Measurements from ENCODE around the gene WDR82.

DNA sequence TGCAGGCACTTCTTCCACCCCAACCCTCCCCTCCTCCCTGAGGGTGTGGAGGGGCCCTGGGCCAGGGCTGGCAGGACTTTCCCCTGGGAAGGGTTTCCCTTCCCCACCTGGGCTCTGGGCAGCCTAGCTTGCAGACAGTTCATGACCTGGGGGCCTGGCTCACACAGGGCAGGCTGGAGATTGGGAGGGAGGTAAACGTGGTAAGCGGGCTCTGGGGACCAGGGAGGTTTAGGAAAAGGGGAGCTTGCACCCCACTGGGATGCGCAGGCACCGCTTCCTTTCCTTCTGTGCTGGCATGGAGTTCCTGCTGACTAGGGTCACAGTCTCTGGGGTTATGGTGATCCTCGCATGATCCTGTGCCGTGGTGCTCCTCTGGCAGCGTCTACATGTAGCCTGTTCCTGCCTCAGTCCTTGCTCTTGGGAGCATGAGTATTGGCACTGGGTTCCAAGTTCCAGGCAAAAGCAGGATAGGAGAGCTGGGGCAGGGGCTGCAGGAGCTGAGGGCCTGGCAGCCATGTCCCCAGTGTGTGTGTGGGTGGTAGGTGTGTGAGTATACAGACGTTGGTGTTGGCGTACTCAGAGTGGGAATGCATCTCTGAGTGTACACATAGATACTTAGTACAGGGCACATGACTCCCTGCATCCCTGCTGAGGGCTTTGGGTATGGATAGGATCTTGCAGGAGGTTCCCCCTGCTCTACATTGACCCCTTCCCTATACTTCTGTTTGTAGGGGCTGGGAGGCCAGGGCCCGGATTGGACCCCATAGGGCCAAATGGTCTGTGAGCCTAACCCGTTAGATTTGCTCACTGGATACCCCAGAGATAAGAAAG, 16.1 kb upstream of the WDR82 start:
- TF ChIP-seq POLR2AphosphoS5 (IDR thresholded peaks at IDR 0.05; ENCODE audit: low read depth, low read length), result no peak
- no peak for TF ChIP-seq POLR2A (IDR thresholded peaks at IDR 0.05; ENCODE audit: low read depth, low read length)

All from GM12892 (cell line).